Smooth muscle cell of the brain vasculature (primary cell): ENCODE measurements around the gene PCDHGA8.
"Not testable (repeated sequence)": the region's sequence is repeated elsewhere in the genome, so short reads cannot be mapped to it uniquely, and the experiment has no call there.

Experiments
- DNase-seq: peaks from one replicate; pipeline ENCODE4 v3.0.0-alpha.2; 2012; ENCODE audit warnings: low read depth, low spot score

PCDHGA8 gene

GRCh38 chr5:141371572-141372475 is 20.6 kb upstream of the PCDHGA8 start:
- no peak for DNase-seq

- no peak for DNase-seq
These were observed 18.6 kb upstream of the PCDHGA8 start, which contains the start of gene PCDHGA6 for GRCh38 chr5:141373673-141374317. TSS of gene PCDHGA6 (plus strand) at chr5:141373891. CDS start at chr5:141374084, 193 bp downstream.

GRCh38 chr5:141374627-141375026 is 17.8 kb upstream of the PCDHGA8 start:
- no peak for DNase-seq

GRCh38 chr5:141375444-141376155 is 16.8 kb upstream of the PCDHGA8 start:
- not testable (repeated sequence) for DNase-seq

- DNase-seq = no peak
These were observed 9.8 kb upstream of the PCDHGA8 start, which contains the start of gene PCDHGA7 for GRCh38 chr5:141382469-141383294. TSS of gene PCDHGA7 (plus strand) at chr5:141382742. CDS start at chr5:141382900, 158 bp downstream.

GRCh38 chr5:141383345-141383744 is 9.1 kb upstream of the PCDHGA8 start:
- DNase-seq = no peak

- DNase-seq = no peak
These were observed 7.8 kb upstream of the PCDHGA8 start for GRCh38 chr5:141384471-141385267.

GRCh38 chr5:141387557-141388311 is 4.7 kb upstream of the PCDHGA8 start, which contains the start of gene PCDHGB4:
TSS of gene PCDHGB4 (plus strand) at chr5:141387698. CDS start at chr5:141387885, 187 bp downstream.
- DNase-seq = not testable (repeated sequence)

GRCh38 chr5:141388661-141389060 is 3.8 kb upstream of the PCDHGA8 start:
- no peak for DNase-seq

- DNase-seq = no peak
These were observed 3.0 kb upstream of the PCDHGA8 start for GRCh38 chr5:141389153-141390042.

- no peak for DNase-seq
These were observed 834 bp downstream of the PCDHGA8 start for GRCh38 chr5:141393267-141393666.

- not testable (repeated sequence) for DNase-seq
These were observed 2.2 kb downstream of the PCDHGA8 start for GRCh38 chr5:141394401-141395187.

GRCh38 chr5:141397756-141398551 is 5.5 kb downstream of the PCDHGA8 start, which contains the start of gene PCDHGB5:
TSS of gene PCDHGB5 (plus strand) at chr5:141397947. CDS start at chr5:141398128, 181 bp downstream.
- DNase-seq = not testable (repeated sequence)

GRCh38 chr5:141398608-141399007 is 6.2 kb downstream of the PCDHGA8 start:
- DNase-seq = no peak

GRCh38 chr5:141399555-141400258 is 7.3 kb downstream of the PCDHGA8 start:
- no peak for DNase-seq
